Measurements from ENCODE around the gene SNX4.
"Not testable (repeated sequence)": the region's sequence is repeated elsewhere in the genome, so short reads cannot be mapped to it uniquely, and the experiment has no call there.

Gene SNX4

GRCh38 chr3:125418306-125418705, 101.7 kb downstream of the SNX4 start:
- no peak for DNase-seq
- in situ Hi-C loops (cut with HindIII; ENCODE audit: low pct_ligation_motif_present, low pct_unique_long_range_greater_than_20kb, low sequenced_read_pairs): no loop called here

- in situ Hi-C loops (cut with HindIII; ENCODE audit: low pct_ligation_motif_present, low pct_unique_long_range_greater_than_20kb, low sequenced_read_pairs): no loop called here
- no peak for DNase-seq
These were observed 103.8 kb downstream of the SNX4 start for GRCh38 chr3:125416235-125416634.

- no peak for DNase-seq
- in situ Hi-C loops (cut with HindIII; ENCODE audit: low pct_ligation_motif_present, low pct_unique_long_range_greater_than_20kb, low sequenced_read_pairs): no loop called here
These were observed 105.3 kb downstream of the SNX4 start for GRCh38 chr3:125414669-125415068.

GRCh38 chr3:125410922-125411321, 109.1 kb downstream of the SNX4 start:
- no peak for DNase-seq
- in situ Hi-C loops (cut with HindIII; ENCODE audit: low pct_ligation_motif_present, low pct_unique_long_range_greater_than_20kb, low sequenced_read_pairs): no loop called here

GRCh38 chr3:125406070-125406469, 113.9 kb downstream of the SNX4 start:
- no peak for DNase-seq
- in situ Hi-C loops (cut with HindIII; ENCODE audit: low pct_ligation_motif_present, low pct_unique_long_range_greater_than_20kb, low sequenced_read_pairs): no loop called here

- DNase-seq; in situ Hi-C loops (cut with HindIII; ENCODE audit: low pct_ligation_motif_present, low pct_unique_long_range_greater_than_20kb, low sequenced_read_pairs): not testable (repeated sequence)
These were observed 114.5 kb downstream of the SNX4 start for GRCh38 chr3:125405515-125405914.

GRCh38 chr3:125403789-125404188, 116.2 kb downstream of the SNX4 start:
- DNase-seq: peak; percentile 5
- in situ Hi-C loops (cut with HindIII; ENCODE audit: low pct_ligation_motif_present, low pct_unique_long_range_greater_than_20kb, low sequenced_read_pairs): no loop called here

GRCh38 chr3:125402639-125403038, 117.4 kb downstream of the SNX4 start:
- DNase-seq: no peak
- in situ Hi-C loops (cut with HindIII; ENCODE audit: low pct_ligation_motif_present, low pct_unique_long_range_greater_than_20kb, low sequenced_read_pairs): no loop called here

- DNase-seq: peak; percentile 26
- in situ Hi-C loops (cut with HindIII; ENCODE audit: low pct_ligation_motif_present, low pct_unique_long_range_greater_than_20kb, low sequenced_read_pairs): no loop called here
These were observed 118.6 kb downstream of the SNX4 start for GRCh38 chr3:125401402-125401801.

GRCh38 chr3:125398952-125399351, 121.0 kb downstream of the SNX4 start:
- DNase-seq: no peak
- in situ Hi-C loops (cut with HindIII; ENCODE audit: low pct_ligation_motif_present, low pct_unique_long_range_greater_than_20kb, low sequenced_read_pairs): no loop called here

Measured in ACHN (cell line).